Gastrocnemius medialis (tissue), 4 donors: Measurements from ENCODE around the gene SNCA.

ENCODE experiments used
- POLR2A ChIP-seq, 2 donors: fragments of 450-650 bp; IDR thresholded peaks; one replicate each; pipeline ENCODE4 v1.6.1; 2017; ENCODE audit warnings: antibody characterized with exemption in 2 of 2, mild to moderate bottlenecking in 2 of 2, moderate library complexity in 2 of 2
- TF ChIP-seq, protein P1 (sequence below), 5 experiments: fragments of 450-650 bp in 3 of 5; fragments of 200-600 bp in 2 of 5; sonication (generic) in 2 of 5; IDR thresholded peaks in 4 of 5; conservative IDR thresholded peaks in 1 of 5; 1 replicate in 4 of 5; 2 replicates in 1 of 5; pipeline ENCODE4 v1.5.1; 2016 to 2019; ENCODE audit warnings: antibody characterized with exemption in 5 of 5, mild to moderate bottlenecking in 3 of 5, moderate library complexity in 3 of 5

DNA sequence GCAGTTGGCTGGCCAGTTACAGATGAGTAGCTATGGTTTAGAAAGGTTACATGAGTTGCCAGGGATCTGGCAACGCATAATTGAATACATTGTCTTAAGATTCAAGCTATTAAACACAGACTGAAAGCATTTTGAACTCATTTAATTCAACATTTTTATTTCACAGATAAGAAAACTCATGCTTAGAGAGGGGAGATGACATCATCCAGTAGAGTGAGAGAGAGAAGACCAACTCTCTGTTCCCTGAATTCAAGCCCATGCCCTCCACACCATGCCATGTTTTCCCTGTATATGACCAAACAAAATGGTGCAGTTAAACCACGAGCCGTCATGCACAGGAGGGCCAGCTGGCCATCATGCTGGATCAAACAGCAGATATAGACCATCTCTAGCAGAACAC lies 22.6 kb downstream of the SNCA start:
- TF ChIP-seq, protein P1, sequence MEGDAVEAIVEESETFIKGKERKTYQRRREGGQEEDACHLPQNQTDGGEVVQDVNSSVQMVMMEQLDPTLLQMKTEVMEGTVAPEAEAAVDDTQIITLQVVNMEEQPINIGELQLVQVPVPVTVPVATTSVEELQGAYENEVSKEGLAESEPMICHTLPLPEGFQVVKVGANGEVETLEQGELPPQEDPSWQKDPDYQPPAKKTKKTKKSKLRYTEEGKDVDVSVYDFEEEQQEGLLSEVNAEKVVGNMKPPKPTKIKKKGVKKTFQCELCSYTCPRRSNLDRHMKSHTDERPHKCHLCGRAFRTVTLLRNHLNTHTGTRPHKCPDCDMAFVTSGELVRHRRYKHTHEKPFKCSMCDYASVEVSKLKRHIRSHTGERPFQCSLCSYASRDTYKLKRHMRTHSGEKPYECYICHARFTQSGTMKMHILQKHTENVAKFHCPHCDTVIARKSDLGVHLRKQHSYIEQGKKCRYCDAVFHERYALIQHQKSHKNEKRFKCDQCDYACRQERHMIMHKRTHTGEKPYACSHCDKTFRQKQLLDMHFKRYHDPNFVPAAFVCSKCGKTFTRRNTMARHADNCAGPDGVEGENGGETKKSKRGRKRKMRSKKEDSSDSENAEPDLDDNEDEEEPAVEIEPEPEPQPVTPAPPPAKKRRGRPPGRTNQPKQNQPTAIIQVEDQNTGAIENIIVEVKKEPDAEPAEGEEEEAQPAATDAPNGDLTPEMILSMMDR (IDR thresholded peaks at IDR 0.05 in 4 of 5, conservative IDR thresholded peaks at IDR 0.05 in 1 of 5), result no peak
- TF ChIP-seq POLR2A (IDR thresholded peaks at IDR 0.05), result no peak
